ENCODE results near the gene ATP6V1G2.

ATP6V1G2 gene

DNA sequence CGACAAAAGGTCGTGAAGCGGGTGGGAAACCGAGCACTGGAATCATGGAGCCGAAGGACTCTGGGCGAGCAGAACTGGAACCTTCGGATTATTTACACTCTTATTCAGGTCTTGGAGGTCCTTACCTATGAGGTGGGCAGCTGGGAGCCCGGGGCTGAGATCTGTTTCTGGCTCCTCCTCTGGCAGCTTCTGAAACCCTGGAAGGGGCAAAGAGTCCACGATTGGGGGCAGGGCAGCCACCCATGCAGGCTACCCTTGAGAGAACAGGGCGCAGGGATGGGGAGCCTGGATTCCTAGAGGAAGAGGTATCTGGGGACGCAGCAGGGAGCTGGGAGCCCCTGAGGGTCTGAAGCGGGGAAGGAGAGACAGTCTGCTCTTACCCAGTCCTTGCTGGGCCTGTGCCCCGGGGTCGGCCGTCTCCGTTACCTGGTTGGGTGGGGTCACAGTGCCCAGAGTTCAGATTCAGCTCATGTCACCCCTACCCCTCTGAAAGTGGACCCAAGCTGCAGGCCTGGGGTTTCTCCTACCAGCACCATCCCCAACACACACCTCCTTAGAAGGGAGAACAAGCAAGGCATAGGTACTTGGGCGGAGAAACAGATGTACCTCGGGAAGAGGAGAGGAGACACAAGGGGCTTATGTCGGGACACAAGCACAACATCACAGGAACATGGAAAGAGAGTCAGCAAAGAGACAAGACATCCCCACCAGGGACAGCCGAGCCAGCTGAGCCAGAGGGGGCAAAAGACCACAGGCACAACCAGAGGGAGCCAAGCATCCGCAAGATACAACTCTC, 35.2 kb upstream of the ATP6V1G2 start:
- peak overlapping the region; percentile 66; the same call in 1 of the 2 replicates for H3K9ac ChIP-seq (ENCODE audit: low read depth, low read length)
- H3K9me3 ChIP-seq (ENCODE audit: control insufficient read depth, insufficient read depth, low read length), result no peaks in the 10 kb centered on the region
- peak overlapping the region; percentile 91 for H3K4me3 ChIP-seq (ENCODE audit: low read depth, low read length)
- H3K27me3 ChIP-seq (ENCODE audit: control insufficient read depth, insufficient read depth, low read length), result peaks cover 23% of the 10 kb centered on the region
- H3K27ac ChIP-seq (ENCODE audit: low read depth, low read length), result no peak overlapping the region
- peaks cover 14% of the 10 kb centered on the region for H3K4me1 ChIP-seq (ENCODE audit: control insufficient read depth, insufficient read depth, low read length)
- H3K36me3 ChIP-seq (ENCODE audit: control insufficient read depth, insufficient read depth, low read length), result no peaks in the 10 kb centered on the region

GRCh38 chr6:31580807-31581433, 34.5 kb upstream of the ATP6V1G2 start:
- H3K9me3 ChIP-seq (ENCODE audit: control insufficient read depth, insufficient read depth, low read length), result no peaks in the 10 kb centered on the region
- H3K27ac ChIP-seq (ENCODE audit: low read depth, low read length), result peak overlapping the region; percentile 37
- peak overlapping the region; percentile 66 for H3K9ac ChIP-seq (ENCODE audit: low read depth, low read length)
- H3K4me3 ChIP-seq (ENCODE audit: low read depth, low read length), result peak overlapping the region; percentile 91
- H3K4me1 ChIP-seq (ENCODE audit: control insufficient read depth, insufficient read depth, low read length), result peaks cover 14% of the 10 kb centered on the region
- H3K27me3 ChIP-seq (ENCODE audit: control insufficient read depth, insufficient read depth, low read length), result peaks cover 23% of the 10 kb centered on the region
- no peaks in the 10 kb centered on the region for H3K36me3 ChIP-seq (ENCODE audit: control insufficient read depth, insufficient read depth, low read length)

DNA sequence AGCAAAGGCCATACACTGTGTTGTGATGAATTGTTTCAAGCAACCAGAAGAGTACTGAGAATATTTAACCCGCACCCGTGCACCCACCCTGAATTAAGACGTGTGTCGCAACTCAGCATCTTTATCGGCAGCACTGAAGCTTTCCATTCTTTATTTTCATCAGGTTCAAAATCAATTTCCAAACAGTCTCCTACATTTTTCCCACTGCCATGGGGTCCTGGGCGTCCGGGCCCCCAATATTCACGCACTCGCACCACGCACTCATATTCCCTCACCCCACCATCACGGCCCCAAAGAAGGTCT, 34.0 kb upstream of the ATP6V1G2 start:
- peaks cover 23% of the 10 kb centered on the region for H3K27me3 ChIP-seq (ENCODE audit: control insufficient read depth, insufficient read depth, low read length)
- H3K27ac ChIP-seq (ENCODE audit: low read depth, low read length), result no peak overlapping the region
- no peaks in the 10 kb centered on the region for H3K36me3 ChIP-seq (ENCODE audit: control insufficient read depth, insufficient read depth, low read length)
- peak overlapping the region; percentile 91 for H3K4me3 ChIP-seq (ENCODE audit: low read depth, low read length)
- H3K4me1 ChIP-seq (ENCODE audit: control insufficient read depth, insufficient read depth, low read length), result peaks cover 14% of the 10 kb centered on the region
- no peaks in the 10 kb centered on the region for H3K9me3 ChIP-seq (ENCODE audit: control insufficient read depth, insufficient read depth, low read length)
- no peak overlapping the region; the same call in 1 of the 2 replicates for H3K9ac ChIP-seq (ENCODE audit: low read depth, low read length)

DNA sequence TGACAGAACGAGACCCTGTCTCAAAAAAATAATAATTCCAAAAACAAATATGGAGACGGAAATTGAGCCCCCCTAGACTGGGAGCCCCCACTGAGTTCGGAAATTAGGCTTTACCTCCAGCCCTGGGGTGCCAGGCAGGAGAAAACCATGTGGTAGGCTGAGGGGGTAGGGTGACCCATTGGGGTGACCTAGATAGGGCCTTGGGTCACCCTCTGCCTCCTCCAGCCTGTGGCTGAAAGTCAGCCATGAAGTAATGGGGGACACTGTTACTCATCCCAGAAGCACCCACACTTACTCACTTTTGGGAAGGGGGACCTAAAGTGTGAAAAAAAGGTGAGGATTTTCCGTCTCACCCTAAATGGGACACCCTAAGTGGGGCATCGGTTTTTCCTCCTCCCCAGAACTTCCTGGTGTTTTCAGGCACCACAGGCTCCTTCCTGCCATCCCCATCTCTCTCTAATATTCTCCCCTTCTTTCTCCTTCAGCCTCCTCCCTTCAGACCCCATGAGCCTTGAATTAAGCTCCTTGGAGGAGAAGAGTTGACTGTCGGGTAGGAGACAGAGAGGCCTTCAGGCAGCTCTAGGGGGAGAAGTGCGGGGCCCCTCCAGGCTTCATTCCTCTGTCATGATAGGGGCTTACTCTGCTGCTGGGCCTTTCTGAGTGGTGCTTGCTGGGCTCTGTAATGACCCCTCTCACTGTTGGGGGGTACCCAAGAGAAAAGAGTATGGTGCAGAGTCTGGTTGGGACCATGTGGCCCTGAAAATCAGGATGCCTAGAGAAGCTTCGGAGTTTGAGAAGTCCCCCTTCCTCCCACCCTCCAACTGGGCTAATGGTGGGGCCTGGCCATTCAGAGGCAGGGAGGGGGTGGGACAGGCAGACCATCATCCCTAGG, 33.4 kb upstream of the ATP6V1G2 start:
- no peaks in the 10 kb centered on the region for H3K36me3 ChIP-seq (ENCODE audit: control insufficient read depth, insufficient read depth, low read length)
- no peaks in the 10 kb centered on the region for H3K9me3 ChIP-seq (ENCODE audit: control insufficient read depth, insufficient read depth, low read length)
- no peak overlapping the region for H3K27ac ChIP-seq (ENCODE audit: low read depth, low read length)
- H3K4me3 ChIP-seq (ENCODE audit: low read depth, low read length), result peak overlapping the region; percentile 91
- H3K27me3 ChIP-seq (ENCODE audit: control insufficient read depth, insufficient read depth, low read length), result peaks cover 23% of the 10 kb centered on the region
- H3K9ac ChIP-seq (ENCODE audit: low read depth, low read length), result no peak overlapping the region
- H3K4me1 ChIP-seq (ENCODE audit: control insufficient read depth, insufficient read depth, low read length), result peaks cover 14% of the 10 kb centered on the region

DNA sequence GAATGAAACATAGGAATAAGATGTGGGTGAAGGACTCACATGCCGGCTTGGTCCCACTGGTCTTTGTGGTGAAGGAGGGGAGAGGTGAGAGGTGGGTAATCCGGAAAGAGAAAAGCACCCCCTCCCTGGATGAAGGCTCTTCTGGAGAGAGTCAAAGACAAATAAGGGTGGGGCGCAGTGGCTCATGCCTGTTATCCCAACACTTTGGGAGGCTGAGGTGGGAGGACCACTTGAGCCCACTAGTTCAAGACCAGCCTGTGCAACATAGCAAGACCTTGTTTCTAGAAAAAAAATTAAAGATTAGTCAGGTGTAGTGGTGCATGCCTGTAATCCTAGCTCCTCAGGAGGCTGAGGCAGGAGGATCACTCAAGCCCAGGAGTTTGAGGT, 32.7 kb upstream of the ATP6V1G2 start:
- H3K27ac ChIP-seq (ENCODE audit: low read depth, low read length), result peak overlapping the region; percentile 50
- no peaks in the 10 kb centered on the region for H3K9me3 ChIP-seq (ENCODE audit: control insufficient read depth, insufficient read depth, low read length)
- no peak overlapping the region for H3K9ac ChIP-seq (ENCODE audit: low read depth, low read length)
- peaks cover 14% of the 10 kb centered on the region for H3K4me1 ChIP-seq (ENCODE audit: control insufficient read depth, insufficient read depth, low read length)
- H3K27me3 ChIP-seq (ENCODE audit: control insufficient read depth, insufficient read depth, low read length), result peaks cover 23% of the 10 kb centered on the region
- H3K36me3 ChIP-seq (ENCODE audit: control insufficient read depth, insufficient read depth, low read length), result no peaks in the 10 kb centered on the region
- H3K4me3 ChIP-seq (ENCODE audit: low read depth, low read length), result no peak overlapping the region

- H3K9ac ChIP-seq (ENCODE audit: low read depth, low read length), result no peak overlapping the region
Observed at GRCh38 chr6:31578184-31579118, 32.0 kb upstream of the ATP6V1G2 start.

GRCh38 chr6:31577579-31577966, 31.2 kb upstream of the ATP6V1G2 start:
- Histone ChIP-seq H3K36me3 (ENCODE audit: control insufficient read depth, insufficient read depth, low read length) (no peaks in the 10 kb centered on the region), H3K4me3 (ENCODE audit: low read depth, low read length) (no peak overlapping the region), H3K27ac (ENCODE audit: low read depth, low read length) (no peak overlapping the region), H3K4me1 (ENCODE audit: control insufficient read depth, insufficient read depth, low read length) (peaks cover 13% of the 10 kb centered on the region), H3K9me3 (ENCODE audit: control insufficient read depth, insufficient read depth, low read length) (no peaks in the 10 kb centered on the region), H3K9ac (ENCODE audit: low read depth, low read length) (no peak overlapping the region), H3K27me3 (ENCODE audit: control insufficient read depth, insufficient read depth, low read length) (peaks cover 23% of the 10 kb centered on the region)

More at GRCh38 chr6:31578184-31579118, 32.0 kb upstream of the ATP6V1G2 start:
- H3K27ac ChIP-seq (ENCODE audit: low read depth, low read length), result peak overlapping the region; percentile 50
- no peaks in the 10 kb centered on the region for H3K36me3 ChIP-seq (ENCODE audit: control insufficient read depth, insufficient read depth, low read length)
- H3K4me3 ChIP-seq (ENCODE audit: low read depth, low read length), result no peak overlapping the region
- H3K27me3 ChIP-seq (ENCODE audit: control insufficient read depth, insufficient read depth, low read length), result peaks cover 23% of the 10 kb centered on the region
- no peaks in the 10 kb centered on the region for H3K9me3 ChIP-seq (ENCODE audit: control insufficient read depth, insufficient read depth, low read length)
- H3K4me1 ChIP-seq (ENCODE audit: control insufficient read depth, insufficient read depth, low read length), result peaks cover 14% of the 10 kb centered on the region

GRCh38 chr6:31576897-31577578, 30.6 kb upstream of the ATP6V1G2 start:
- peaks cover 11% of the 10 kb centered on the region for H3K4me1 ChIP-seq (ENCODE audit: control insufficient read depth, insufficient read depth, low read length)
- no peaks in the 10 kb centered on the region for H3K36me3 ChIP-seq (ENCODE audit: control insufficient read depth, insufficient read depth, low read length)
- no peaks in the 10 kb centered on the region for H3K9me3 ChIP-seq (ENCODE audit: control insufficient read depth, insufficient read depth, low read length)
- no peak overlapping the region for H3K9ac ChIP-seq (ENCODE audit: low read depth, low read length)
- no peak overlapping the region for H3K27ac ChIP-seq (ENCODE audit: low read depth, low read length)
- no peak overlapping the region for H3K4me3 ChIP-seq (ENCODE audit: low read depth, low read length)
- peaks cover 20% of the 10 kb centered on the region for H3K27me3 ChIP-seq (ENCODE audit: control insufficient read depth, insufficient read depth, low read length)

DNA sequence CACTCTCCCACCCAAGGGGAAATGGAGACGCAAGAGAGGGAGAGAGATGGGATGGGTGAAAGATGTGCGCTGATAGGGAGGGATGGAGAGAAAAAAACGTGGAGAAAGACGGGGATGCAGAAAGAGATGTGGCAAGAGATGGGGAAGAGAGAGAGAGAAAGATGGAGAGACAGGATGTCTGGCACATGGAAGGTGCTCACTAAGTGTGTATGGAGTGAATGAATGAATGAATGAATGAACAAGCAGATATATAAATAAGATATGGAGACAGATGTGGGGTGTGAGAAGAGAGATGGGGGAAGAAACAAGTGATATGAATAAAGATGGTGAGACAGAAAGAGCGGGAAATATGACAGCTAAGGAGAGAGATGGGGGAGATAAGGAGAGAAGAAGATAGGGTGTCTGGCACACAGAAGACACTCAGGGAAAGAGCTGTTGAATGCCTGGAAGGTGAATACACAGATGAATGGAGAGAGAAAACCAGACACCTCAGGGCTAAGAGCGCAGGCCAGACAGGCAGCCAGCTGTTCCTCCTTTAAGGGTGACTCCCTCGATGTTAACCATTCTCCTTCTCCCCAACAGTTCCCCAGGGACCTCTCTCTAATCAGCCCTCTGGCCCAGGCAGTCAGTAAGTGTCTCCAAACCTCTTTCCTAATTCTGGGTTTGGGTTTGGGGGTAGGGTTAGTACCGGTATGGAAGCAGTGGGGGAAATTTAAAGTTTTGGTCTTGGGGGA, 29.7 kb upstream of the ATP6V1G2 start:
- no peak overlapping the region for H3K4me3 ChIP-seq (ENCODE audit: low read depth, low read length)
- no peaks in the 10 kb centered on the region for H3K9me3 ChIP-seq (ENCODE audit: control insufficient read depth, insufficient read depth, low read length)
- no peak overlapping the region for H3K9ac ChIP-seq (ENCODE audit: low read depth, low read length)
- H3K27ac ChIP-seq (ENCODE audit: low read depth, low read length), result no peak overlapping the region
- no peaks in the 10 kb centered on the region for H3K36me3 ChIP-seq (ENCODE audit: control insufficient read depth, insufficient read depth, low read length)
- H3K27me3 ChIP-seq (ENCODE audit: control insufficient read depth, insufficient read depth, low read length), result peaks cover 12% of the 10 kb centered on the region
- H3K4me1 ChIP-seq (ENCODE audit: control insufficient read depth, insufficient read depth, low read length), result peaks cover 5% of the 10 kb centered on the region; the same call in 1 of the 2 replicates
